ENCODE measurements around the gene CPAMD8.
"Not testable (repeated sequence)": the region's sequence is repeated elsewhere in the genome, so short reads cannot be mapped to it uniquely, and the experiment has no call there.

The CPAMD8 gene

GRCh38 chr19:17025991-17026658, 485 bp downstream of the CPAMD8 start:
- TF ChIP-seq, protein P1, sequence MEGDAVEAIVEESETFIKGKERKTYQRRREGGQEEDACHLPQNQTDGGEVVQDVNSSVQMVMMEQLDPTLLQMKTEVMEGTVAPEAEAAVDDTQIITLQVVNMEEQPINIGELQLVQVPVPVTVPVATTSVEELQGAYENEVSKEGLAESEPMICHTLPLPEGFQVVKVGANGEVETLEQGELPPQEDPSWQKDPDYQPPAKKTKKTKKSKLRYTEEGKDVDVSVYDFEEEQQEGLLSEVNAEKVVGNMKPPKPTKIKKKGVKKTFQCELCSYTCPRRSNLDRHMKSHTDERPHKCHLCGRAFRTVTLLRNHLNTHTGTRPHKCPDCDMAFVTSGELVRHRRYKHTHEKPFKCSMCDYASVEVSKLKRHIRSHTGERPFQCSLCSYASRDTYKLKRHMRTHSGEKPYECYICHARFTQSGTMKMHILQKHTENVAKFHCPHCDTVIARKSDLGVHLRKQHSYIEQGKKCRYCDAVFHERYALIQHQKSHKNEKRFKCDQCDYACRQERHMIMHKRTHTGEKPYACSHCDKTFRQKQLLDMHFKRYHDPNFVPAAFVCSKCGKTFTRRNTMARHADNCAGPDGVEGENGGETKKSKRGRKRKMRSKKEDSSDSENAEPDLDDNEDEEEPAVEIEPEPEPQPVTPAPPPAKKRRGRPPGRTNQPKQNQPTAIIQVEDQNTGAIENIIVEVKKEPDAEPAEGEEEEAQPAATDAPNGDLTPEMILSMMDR (IDR thresholded peaks at IDR 0.05; ENCODE audit: low read depth, low read length) = no peak
- no peak for DNase-seq (ENCODE audit: extremely low read depth, low read depth)

GRCh38 chr19:17025361-17025760, 1.2 kb downstream of the CPAMD8 start:
- DNase-seq (ENCODE audit: extremely low read depth, low read depth) = no peak

DNA sequence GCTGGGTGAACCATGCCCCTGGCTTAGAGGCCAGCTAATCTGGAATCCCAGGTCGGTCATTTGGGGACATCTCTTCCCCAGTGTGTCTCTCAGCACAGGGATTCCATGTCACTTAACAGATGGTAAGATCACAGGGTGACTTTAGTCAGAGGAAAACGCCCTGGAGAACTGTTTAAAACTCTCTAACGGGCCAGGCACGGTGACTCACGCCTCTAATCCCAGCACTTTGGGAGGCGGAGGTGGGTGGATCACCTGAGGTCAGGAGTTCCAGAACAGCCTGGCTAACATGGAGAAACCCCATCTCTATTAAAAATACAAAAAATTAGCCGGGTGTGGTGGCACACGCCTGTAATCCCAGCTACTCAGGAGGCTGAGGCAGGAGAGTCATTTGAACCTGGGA, 1.7 kb downstream of the CPAMD8 start:
- DNase-seq (ENCODE audit: extremely low read depth, low read depth) = not testable (repeated sequence)

More at GRCh38 chr19:17025361-17025760, 1.2 kb downstream of the CPAMD8 start:
- TF ChIP-seq, protein P1 (IDR thresholded peaks at IDR 0.05; ENCODE audit: low read depth, low read length) = no peak

DNA sequence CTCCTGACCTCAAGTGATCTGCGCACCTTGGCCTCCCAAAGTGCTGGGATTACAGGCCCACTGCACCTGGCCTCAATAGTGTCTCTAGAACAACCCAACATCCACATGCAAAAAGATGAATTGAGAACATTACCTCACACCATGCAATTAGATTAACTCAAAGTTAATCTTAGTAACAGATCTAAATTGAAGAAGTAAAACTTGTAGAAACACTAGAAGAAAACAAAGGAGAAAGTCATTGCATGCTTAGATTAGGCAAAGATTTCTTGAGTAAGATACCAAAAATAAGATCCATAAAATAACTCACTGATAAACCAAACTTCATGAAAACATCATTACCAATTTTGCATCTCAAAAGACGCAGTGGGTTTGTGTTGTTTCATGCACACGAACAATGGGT, 2.8 kb downstream of the CPAMD8 start:
- TF ChIP-seq, protein P1 (IDR thresholded peaks at IDR 0.05; ENCODE audit: low read depth, low read length) = no peak

GRCh38 chr19:17022738-17023137, 3.9 kb downstream of the CPAMD8 start:
- no peak for DNase-seq (ENCODE audit: extremely low read depth, low read depth)
- TF ChIP-seq, protein P1 (IDR thresholded peaks at IDR 0.05; ENCODE audit: low read depth, low read length) = no peak

More for the DNA sequence above, 2.8 kb downstream of the CPAMD8 start:
- DNase-seq (ENCODE audit: extremely low read depth, low read depth) = no peak

DNA sequence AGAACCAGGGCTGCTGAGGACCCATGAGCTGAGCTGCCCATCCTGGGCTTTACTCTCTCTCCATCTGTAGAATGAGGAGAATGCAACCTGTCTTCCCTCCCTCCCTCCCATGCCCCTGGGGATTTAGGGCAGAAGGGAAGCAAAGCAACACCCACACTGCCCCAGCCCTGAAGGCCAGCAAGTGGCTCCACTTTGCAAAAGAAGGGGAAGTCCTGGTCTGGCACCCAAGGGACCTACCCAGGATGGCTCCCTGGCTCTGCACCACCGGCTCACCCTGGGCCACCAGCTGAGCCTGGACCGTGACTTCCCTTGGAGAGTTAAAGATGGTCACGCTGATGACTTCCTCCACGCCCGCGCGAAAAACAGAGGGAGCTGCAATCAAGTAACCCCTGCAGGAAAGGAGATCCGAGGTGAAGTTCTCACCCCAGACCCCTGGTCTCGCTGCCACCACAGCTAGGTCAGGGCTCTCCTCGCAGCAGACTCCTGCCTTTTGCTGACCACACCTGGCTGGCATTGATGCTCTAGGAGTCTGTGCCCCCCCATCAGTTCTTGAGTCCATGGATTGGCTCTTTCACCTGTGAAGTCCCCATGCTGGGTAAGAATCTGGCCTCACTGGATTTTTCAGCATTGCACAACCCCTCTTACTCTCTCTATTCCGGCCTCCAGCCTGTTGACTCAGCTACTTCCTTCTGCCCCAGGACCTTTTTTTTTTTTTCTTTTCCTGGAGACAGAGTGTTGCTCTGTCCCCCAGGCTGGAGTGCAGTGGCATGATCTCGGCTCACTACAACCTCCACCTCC, 4.6 kb downstream of the CPAMD8 start:
- TF ChIP-seq, protein P1 (IDR thresholded peaks at IDR 0.05; ENCODE audit: low read depth, low read length) = no peak
- no peak for DNase-seq (ENCODE audit: extremely low read depth, low read depth)

DNA sequence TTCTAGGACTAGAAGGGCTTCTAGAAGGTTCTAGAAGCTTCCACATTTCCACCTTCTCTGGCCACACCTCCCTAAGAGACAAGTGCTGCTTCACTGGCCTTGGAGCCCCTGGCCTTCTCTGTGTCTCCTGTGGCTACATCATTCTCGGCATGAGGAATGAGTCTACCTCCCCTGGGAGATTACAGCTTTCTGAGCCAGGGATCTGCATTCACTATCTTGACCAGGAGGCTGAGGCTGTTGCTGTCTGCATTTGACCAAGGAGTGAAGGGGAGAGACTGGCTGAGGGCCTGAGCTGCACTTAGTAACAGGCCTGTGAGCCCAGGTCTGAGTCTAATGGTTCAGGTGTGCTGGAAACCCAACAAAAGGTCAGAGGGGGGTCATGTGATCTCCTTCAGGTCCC, 5.3 kb downstream of the CPAMD8 start:
- TF ChIP-seq, protein P1 (IDR thresholded peaks at IDR 0.05; ENCODE audit: low read depth, low read length) = no peak
- no peak for DNase-seq (ENCODE audit: extremely low read depth, low read depth)
